Measurements from ENCODE around the gene THOC2. TPM values are rescaled to one million over a fixed set of nuclear protein-coding genes. Genes with fewer than 3 reads are reported as not detected.

THOC2 gene
- total and polyA plus RNA-seq, 2 of the 8 experiments (the other 6 are each of a cell fraction or from before 2014, with no cell fraction given) = 32.7 to 68.8 TPM

- Histone ChIP-seq H3K4ac (replicated peaks; ENCODE audit: insufficient read length, low read depth, low read length) (no peak overlapping the region), H2BK5ac (ENCODE audit: low read depth, low read length) (no peak overlapping the region), H3K27me3 (replicated peaks in 1 of 4; ENCODE audit: control insufficient read depth in 3 of 4, extremely low read depth in 1 of 4, insufficient read depth in 3 of 4, low read length in 3 of 4) (no peaks in the 10 kb centered on the region), H2BK120ac (replicated peaks; ENCODE audit: low read depth, low read length) (no peak overlapping the region), H3K4me2 (ENCODE audit: insufficient read depth in 1 of 2, low read depth in 2 of 2, low read length in 2 of 2) (no peak overlapping the region), H4K20me1 (replicated peaks in 1 of 2; ENCODE audit: control insufficient read depth in 1 of 2, insufficient read depth in 2 of 2, low read length in 2 of 2) (no peaks in the 10 kb centered on the region), H4K8ac (ENCODE audit: extremely low read depth, insufficient read depth, low read length) (no peak overlapping the region), H2BK15ac (ENCODE audit: low read length) (no peak overlapping the region), H2AK5ac (ENCODE audit: low read depth, low read length) (no peak overlapping the region), H3K56ac (replicated peaks; ENCODE audit: insufficient read length, low read depth, low read length) (no peak overlapping the region), H4K91ac (replicated peaks; ENCODE audit: insufficient read length, low read length) (no peak overlapping the region), H2BK12ac (ENCODE audit: low read depth, low read length) (no peak overlapping the region), H3K4me1 (replicated peaks in 1 of 4; ENCODE audit: control insufficient read depth in 3 of 4, insufficient read depth in 4 of 4, low read length in 3 of 4) (no peaks in the 10 kb centered on the region), H3K9ac (replicated peaks in 1 of 4; ENCODE audit: extremely low read depth in 1 of 4, low read depth in 3 of 4, low read length in 3 of 4) (no peak overlapping the region), H2BK20ac (ENCODE audit: low read length) (no peak overlapping the region), H4K5ac (ENCODE audit: insufficient read length, low read depth, low read length) (no peak overlapping the region), H3K23ac (ENCODE audit: insufficient read length) (no peak overlapping the region), H3K14ac (ENCODE audit: insufficient read length) (no peak overlapping the region), H2AFZ (ENCODE audit: low read length) (no peak overlapping the region), H3K79me1 (ENCODE audit: low read depth, low read length) (no peaks in the 10 kb centered on the region), H3K36me3 (ENCODE audit: control insufficient read depth in 2 of 4, insufficient read depth in 4 of 4, low read length in 3 of 4) (no peaks in the 10 kb centered on the region), H3K27ac (ENCODE audit: low read depth, low read length) (no peak overlapping the region), H3K79me2 (ENCODE audit: control insufficient read depth in 1 of 2, insufficient read depth in 2 of 2, low read length in 2 of 2) (no peaks in the 10 kb centered on the region), H3K9me3 (ENCODE audit: insufficient read depth in 2 of 2, low read depth in 1 of 2, low read length in 1 of 2) (no peaks in the 10 kb centered on the region), H3K23me2 (ENCODE audit: low read depth, low read length) (no peaks in the 10 kb centered on the region), H3K4me3 (ENCODE audit: extremely low read depth in 1 of 4, insufficient read depth in 2 of 4, low read depth in 3 of 4, low read length in 4 of 4) (no peak overlapping the region), H3K18ac (ENCODE audit: extremely low read depth, low read length) (no peak overlapping the region)
- TF ChIP-seq CTCF (IDR thresholded peaks at IDR 0.05; ENCODE audit: control extremely low read depth in 1 of 3, insufficient read depth in 1 of 3, low read depth in 1 of 3, low read length in 3 of 3) = no peak
- TF ChIP-seq MAFK (IDR thresholded peaks at IDR 0.05; ENCODE audit: low read depth, low read length) = no peak
- no peak for TF ChIP-seq E2F6 (IDR thresholded peaks at IDR 0.05)
- no peak for DNase-seq (ENCODE audit: low read depth in 1 of 2, low spot score in 2 of 2)
- FAIRE-seq = no peak
- POLR2A ChIA-PET (ENCODE audit: partially characterized antibody) = no interaction called here
- CTCF ChIA-PET (ENCODE audit: partially characterized antibody) = no interaction called here
Measured at GRCh38 chrX:123756320-123756719, 23.5 kb upstream of the THOC2 start.
